Subcutaneous adipose tissue (tissue), 4 donors: ENCODE measurements around the gene CLPTM1. TPM values are rescaled to one million over a fixed set of nuclear protein-coding genes. Genes with fewer than 3 reads are reported as not detected.

Source experiments
- total RNA-seq, 4 donors: library from RNA; depleted of rRNA; stranded (reverse); fragments of >200 nt; gene quantifications; one replicate each; pipeline ENCODE4 v1.1.0, GENCODE V29; 2016
- TF ChIP-seq, protein P1 (sequence below): fragments of 450-650 bp; IDR thresholded peaks from one replicate; pipeline ENCODE4 v1.5.1; 2016; ENCODE audit warnings: low read depth, mild to moderate bottlenecking, control low read depth, antibody characterized with exemption, moderate library complexity

CLPTM1 gene
- total RNA-seq, 4 donors from 2014 or later: 45.8 to 86.1 (median 65.3) TPM

DNA sequence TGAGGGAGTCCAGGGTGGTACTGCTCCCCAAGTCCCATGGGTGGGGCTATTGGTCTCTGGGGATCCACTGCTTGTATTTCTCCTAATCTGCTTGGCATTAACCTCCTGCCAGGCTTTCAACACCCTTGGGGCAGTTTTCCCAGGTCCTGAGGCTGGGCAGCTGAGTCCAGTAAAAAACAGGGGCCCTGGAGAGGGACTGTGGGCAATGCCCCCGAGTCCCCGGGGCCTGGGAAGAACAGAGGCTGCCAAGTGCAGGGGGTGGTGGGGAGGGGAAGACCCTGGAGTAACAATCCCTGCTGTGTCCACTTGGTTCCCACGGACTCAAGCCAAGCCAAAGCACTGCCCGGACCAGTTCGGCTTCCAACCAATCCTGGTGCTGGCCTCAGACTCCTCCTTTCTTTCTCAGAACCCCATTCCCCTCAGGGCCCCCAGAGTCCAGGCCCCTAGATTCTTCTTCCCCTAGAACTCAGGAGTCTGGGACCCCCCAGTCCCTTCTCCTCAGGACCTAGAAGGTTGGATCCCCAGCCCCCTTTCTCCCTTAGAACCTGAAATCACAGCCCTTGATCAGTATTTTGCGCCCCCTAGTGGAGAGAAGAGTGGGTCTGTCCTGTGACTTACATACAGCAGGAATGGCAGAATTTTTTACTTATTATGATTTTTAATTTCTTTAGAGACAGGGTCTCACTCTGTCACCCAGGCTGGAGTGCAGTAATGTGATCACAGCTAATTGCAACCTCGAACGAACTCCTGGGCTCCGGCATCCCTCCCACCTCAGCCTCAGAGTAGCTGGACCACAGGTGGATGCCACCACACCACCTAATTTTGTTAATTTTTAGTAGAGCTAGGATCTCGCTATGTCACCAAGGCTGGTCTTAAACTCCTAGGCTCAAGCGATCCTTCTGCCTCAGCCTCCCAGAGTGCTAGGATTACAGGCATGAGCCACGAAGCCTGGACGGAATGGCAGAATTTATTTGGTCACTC is 3.7 kb upstream of the CLPTM1 start:
- TF ChIP-seq, protein P1, sequence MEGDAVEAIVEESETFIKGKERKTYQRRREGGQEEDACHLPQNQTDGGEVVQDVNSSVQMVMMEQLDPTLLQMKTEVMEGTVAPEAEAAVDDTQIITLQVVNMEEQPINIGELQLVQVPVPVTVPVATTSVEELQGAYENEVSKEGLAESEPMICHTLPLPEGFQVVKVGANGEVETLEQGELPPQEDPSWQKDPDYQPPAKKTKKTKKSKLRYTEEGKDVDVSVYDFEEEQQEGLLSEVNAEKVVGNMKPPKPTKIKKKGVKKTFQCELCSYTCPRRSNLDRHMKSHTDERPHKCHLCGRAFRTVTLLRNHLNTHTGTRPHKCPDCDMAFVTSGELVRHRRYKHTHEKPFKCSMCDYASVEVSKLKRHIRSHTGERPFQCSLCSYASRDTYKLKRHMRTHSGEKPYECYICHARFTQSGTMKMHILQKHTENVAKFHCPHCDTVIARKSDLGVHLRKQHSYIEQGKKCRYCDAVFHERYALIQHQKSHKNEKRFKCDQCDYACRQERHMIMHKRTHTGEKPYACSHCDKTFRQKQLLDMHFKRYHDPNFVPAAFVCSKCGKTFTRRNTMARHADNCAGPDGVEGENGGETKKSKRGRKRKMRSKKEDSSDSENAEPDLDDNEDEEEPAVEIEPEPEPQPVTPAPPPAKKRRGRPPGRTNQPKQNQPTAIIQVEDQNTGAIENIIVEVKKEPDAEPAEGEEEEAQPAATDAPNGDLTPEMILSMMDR: no peak

DNA sequence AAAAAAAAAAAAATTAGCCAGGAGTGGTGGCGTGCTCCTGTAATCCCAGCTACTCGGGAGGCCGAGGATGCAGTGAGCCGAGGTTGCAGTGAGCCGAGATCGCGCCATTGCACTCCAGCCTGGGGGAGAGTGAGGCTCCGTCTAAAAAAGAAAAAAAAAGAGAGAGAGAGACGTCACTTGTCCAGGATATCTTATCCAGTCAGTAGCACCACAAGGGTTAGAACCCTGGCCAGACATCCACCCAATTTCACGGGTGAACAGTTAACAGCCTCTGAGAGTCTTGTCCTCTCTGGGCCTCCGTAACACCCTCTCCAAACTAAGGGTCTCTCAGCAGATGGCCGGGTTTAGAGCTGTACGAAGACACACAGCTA is 917 bp upstream of the CLPTM1 start:
- TF ChIP-seq, protein P1: no peak

DNA sequence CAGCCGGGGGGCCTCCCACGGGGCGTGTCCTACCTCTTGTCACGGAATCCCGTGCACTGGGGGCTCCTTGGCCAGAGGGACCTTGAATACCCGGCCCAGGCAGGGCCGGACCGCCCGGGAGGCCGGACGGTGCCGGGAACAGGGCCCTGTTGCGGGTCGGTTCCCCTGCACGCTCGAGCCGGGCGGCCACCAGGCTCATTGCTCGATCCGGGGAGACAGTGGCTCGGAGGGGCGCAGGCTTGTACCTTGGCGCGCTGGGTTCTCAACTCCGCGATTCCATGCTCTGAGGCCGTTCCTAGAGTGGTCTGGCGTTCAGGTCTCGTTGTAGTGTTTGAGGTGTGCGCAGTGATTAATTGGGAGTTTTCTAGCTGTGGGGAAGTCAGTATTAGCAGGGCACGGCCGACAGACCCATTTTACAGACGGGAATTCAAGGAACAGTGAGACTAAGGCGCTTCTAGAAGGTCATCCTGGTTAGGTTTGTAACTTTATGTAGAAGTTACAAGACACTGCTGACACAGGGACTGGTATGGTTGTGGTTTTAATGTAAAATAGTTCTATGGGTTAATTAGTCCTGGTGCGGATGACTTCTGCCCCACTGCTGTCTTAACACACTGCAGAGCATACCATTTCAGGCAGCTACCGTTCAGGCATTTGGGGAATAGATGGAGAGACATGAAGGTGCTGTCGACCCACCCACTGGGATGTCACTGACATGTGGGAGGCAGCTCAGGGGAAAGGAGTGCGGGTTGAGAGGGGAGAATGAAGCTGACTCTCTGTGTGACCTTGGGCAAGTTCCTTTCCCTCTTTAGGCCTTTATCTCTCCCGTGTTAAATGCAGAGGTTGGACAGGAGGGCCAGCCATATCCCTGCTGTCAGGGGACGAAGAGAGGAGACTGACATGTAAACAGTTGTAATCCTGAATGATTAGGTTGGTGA is 592 bp downstream of the CLPTM1 start:
- TF ChIP-seq, protein P1: no peak

DNA sequence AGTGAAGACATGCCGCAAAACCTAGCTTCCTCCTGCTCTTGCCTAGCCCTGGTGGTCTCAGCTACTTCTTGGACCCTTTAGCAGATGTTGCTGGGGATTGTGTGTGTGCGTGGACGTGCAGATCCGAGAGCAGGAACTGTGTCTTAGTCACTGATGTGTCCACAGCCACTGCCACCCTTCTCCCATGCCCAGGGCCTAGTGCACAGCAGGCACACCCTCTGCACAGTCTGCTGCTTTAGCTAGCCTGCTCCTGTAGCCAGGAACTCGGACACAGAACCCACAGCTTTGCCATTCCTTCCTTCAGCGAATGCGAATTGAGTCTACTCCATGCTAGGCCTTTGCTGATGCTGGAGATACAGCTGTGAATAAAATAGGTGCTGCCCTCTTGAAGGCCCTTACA is 2.3 kb downstream of the CLPTM1 start:
- TF ChIP-seq, protein P1: no peak

DNA sequence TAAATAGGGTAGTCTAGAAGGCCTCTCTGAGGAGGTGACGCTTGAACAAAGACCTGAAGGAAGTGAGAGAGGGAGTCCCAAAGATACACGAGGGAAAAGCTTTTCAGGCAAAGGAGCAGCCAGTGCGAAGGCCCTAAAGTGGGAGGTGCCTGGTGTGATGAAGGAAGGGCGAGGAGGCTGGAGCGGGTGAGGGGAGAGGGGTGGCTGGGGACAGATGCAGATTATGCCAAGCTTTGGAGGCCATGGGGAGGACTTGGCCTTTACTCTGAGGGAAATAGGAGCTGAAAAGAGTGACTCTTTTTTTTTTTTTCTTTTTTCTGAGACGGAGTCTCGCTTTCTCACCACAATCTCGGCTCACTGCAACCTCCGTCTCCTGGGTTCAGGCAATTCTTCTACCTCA is 2.9 kb downstream of the CLPTM1 start:
- TF ChIP-seq, protein P1: no peak

DNA sequence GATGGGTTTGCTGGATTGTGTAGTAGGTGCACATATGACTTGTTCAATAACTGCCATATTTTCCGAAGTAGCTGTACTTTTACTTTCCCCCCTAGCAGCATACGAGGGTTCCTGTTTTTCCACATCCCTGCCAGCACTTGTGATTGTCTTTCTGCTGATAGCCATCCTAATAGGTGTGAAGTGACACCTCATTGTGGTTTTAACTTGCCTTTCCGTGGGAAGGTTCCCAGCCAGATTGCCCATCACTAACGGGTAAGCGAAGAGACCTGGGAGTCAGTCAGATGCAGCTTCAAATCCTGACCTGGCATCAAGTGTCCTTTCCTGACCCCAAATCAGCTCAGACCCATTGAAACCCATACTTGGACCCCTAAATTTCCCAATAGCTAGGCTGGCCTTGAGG is 4.5 kb downstream of the CLPTM1 start:
- TF ChIP-seq, protein P1: no peak
